Measurements from ENCODE around the gene HMX3.

GRCh38 chr10:123140983-123141390, 5.2 kb downstream of the HMX3 start:
- no peak for TF ChIP-seq CTCF (IDR thresholded peaks at IDR 0.05)
- TF ChIP-seq POLR2A (IDR thresholded peaks at IDR 0.05): no peak

All from tibial nerve (tissue), 3 donors.